ACHN (cell line): ENCODE data around the gene STAT5A.
"Not testable (repeated sequence)": the region's sequence is repeated elsewhere in the genome, so short reads cannot be mapped to it uniquely, and the experiment has no call there.

ENCODE experiments used
- DNase-seq: peaks from one replicate; pipeline ENCODE4 v3.0.0-alpha.2; 2015
- in situ Hi-C: cut with HindIII; loops from 2 replicates; pipeline ENCODE4 v1.10.0; 2017; ENCODE audit warnings: low sequenced_read_pairs, low pct_ligation_motif_present, low pct_unique_long_range_greater_than_20kb

STAT5A gene

DNA sequence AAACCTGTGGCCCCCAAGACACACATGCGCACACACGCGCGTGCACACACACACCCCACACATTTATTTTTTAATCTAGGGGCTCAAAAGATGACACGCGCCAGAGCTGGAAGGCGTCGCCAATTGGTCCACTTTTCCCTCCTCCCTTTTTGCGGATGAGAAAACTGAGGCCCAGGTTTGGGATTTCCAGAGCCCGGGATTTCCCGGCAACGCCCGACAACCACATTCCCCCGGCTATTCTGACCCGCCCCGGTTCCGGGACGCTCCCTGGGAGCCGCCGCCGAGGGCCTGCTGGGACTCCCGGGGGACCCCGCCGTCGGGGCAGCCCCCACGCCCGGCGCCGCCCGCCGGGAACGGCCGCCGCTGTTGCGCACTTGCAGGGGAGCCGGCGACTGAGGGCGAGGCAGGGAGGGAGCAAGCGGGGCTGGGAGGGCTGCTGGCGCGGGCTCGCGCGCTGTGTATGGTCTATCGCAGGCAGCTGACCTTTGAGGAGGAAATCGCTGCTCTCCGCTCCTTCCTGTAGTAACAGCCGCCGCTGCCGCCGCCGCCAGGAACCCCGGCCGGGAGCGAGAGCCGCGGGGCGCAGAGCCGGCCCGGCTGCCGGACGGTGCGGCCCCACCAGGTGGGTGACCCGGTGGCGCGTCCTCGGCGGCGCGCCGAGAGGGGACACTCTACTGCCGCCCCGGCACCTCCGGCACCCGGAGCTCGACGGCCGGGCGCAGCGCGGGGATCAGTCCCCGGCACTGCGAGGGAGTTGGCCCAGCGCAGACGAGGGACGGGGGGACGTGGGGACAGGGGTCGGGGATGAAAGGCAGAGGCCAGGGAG, at the start of gene STAT5A:
TSS of gene STAT5A (plus strand) at position 522 of the 826 bp plus-strand sequence. CDS start 914 bp downstream, outside the sequence.
- peak; percentile 75 for DNase-seq
- in situ Hi-C loops, result no loop called here

DNA sequence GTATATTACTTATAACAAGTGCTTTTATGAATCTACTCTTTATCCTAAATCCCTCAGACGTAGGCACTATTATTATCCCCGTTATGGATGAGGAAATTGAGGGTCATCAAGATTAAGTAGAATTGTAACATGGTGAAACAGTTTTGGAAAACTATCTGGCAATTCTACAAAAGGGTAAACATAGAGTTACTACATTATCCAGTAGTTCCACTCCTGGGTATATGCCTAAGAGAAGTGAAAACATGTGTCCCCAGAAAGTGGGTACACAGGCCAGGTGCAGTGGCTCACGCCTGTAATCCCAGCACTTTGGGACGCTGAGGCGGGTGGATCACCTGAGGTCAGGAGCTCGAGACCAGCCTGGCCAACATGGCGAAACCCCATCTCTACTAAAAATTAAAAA, 48.7 kb upstream of the STAT5A start:
- DNase-seq, in situ Hi-C loops: not testable (repeated sequence)

DNA sequence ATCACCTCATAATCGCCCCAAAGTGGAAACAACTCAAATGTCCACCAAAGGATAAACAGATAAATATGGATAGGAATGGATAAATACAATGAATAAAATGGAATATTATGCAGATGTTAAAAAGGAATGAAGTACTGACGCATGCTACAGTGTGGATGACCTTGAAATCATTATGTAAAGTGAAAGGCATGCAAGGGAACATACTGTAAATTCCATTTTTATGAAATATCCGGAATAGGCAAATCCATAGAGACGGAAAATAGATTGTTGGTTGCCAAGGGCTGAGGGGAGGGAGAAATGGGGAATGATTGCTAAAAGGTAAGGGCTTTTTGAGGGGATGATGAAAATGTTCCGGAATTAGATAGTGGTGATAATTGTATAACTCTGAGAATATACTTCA, 48.1 kb upstream of the STAT5A start:
- in situ Hi-C loops, result no loop called here
- DNase-seq, result no peak

DNA sequence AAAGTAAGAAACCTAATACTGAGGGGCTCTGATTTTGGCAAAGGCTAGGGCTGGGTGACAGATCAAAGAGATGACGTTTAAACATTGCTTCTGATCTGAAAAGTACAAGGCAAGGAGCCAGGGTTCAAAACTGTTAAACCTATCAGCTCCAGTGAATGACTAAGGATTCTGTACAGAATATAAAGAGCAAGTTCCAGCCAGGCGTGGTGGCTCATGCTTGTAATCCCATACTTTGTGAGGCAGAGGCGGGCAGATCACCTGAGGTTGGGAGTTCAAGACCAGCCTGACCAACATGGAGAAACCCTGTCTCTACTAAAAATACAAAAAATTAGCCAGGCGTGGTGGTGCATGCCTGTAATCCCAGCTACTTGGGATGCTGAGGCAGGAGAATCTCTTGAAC, 47.4 kb upstream of the STAT5A start:
- in situ Hi-C loops, DNase-seq: not testable (repeated sequence)

DNA sequence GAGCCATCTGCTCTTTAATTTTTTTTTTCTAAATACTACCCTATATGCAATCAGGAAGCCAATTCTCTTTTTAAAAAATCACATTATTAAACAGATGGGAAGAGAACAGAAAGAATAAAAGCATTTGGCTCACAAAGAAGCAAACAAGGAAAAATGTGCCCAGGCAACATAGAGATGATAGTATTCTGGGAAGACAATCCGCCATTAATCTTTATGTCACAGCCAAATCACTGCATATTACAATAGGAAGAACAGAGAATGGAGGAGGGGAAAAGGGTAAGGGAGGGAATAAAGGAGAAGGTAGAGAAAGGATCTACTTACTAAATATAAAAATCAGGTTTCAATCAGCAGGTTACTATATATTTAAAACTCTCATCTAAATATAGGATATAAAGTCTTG, 46.4 kb upstream of the STAT5A start:
- in situ Hi-C loops, result no loop called here
- no peak for DNase-seq

DNA sequence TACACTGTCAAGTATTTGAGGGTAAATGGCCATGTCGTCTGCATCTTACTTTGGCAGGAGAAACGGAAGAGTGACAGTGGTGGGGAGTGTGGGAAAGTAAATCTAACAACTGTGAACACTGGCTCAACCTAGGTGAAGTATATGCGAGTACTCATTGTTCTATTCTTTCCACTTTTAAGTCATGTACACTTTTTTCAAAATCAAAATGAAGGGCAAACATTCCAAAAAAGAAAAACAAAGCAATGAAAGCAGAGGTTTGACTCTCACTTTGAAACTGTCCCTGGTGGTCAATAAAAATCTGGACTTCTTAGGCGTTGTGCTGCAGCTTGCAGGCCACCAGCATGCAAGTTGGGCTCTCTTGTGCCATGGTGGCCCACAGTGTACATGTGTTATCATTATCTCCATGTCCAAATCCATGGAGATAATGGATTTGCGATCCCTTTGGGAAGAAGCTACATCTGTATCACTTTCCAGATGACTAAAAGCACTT, 44.8 kb upstream of the STAT5A start:
- no peak for DNase-seq
- in situ Hi-C loops, result no loop called here

DNA sequence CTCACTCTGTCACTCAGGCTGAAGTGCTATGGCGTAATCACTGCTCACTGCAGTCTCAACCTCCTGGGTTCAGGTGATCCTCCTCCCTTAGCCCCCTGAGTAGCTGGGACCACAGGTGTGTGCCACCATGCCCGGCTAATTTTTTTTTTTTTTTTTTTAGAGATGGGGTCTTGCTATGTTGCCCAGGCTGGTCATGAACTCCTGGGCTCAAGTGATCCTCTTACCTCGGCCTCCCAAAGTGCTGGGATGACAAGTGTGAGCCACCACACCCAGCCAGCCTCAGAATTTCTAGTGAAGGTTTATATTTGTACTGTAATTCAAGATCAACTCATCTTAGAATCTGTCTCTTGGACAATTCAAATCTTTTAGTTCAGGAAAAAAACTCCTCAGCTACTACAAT, 44.2 kb upstream of the STAT5A start:
- DNase-seq, in situ Hi-C loops: not testable (repeated sequence)

DNA sequence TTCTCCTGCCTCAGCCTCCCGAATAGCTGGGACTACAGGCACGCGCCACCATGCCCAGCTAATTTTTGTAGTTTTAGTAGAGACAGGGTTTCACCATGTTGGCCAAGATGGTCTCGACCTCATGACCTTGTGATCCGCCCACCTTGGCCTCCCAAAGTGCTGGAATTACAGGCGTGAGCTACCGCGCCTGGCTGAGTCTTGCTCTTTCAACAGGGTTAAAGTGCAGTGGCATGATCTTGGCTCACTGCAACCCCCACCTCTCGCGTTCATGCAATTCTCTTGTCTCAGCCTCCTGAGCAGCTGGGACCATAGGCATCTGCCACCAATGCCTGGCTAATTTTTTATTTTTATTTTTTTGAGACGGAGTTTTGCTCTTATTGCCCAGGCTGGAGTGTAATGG, 43.1 kb upstream of the STAT5A start:
- in situ Hi-C loops, DNase-seq: not testable (repeated sequence)

DNA sequence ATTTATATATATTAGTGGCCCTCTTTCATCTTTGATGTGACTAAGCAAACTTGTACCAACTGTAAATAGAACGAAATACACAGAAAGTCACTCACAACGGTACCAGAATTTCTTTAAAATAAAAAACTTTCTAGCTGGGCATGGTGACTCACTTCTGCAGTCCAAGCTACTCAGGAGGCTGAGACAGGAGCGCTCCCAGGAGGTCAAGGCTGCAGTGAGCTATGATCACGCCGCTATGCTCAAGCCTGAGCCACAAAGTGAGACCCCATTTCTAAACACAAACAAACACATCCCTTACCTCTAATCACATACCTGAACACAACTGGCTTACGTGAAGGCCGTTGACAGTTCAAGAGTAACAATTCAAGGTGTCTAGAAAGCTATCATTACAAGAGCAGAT, 41.8 kb upstream of the STAT5A start:
- in situ Hi-C loops, result no loop called here
- DNase-seq, result no peak

DNA sequence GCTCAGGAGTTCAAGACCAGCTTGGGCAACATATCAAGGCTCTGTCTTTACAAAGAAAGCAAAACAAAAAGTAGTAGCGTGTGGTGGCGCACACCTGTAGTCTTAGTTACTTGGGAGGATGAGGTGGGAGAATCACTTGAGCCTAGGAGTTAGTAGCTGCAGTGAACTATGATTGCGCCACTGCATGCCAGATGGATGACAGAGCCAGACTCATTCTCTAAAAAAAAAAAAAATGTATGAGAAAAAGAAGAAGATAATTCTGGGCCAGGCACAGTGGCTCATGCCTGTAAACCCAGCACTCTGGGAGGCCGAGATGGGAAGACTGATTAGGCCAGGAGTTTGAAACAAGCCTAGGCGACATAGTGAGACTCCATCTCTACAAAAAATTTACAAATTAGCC, 40.6 kb upstream of the STAT5A start:
- DNase-seq, result peak; percentile 40
- in situ Hi-C loops, result no loop called here

DNA sequence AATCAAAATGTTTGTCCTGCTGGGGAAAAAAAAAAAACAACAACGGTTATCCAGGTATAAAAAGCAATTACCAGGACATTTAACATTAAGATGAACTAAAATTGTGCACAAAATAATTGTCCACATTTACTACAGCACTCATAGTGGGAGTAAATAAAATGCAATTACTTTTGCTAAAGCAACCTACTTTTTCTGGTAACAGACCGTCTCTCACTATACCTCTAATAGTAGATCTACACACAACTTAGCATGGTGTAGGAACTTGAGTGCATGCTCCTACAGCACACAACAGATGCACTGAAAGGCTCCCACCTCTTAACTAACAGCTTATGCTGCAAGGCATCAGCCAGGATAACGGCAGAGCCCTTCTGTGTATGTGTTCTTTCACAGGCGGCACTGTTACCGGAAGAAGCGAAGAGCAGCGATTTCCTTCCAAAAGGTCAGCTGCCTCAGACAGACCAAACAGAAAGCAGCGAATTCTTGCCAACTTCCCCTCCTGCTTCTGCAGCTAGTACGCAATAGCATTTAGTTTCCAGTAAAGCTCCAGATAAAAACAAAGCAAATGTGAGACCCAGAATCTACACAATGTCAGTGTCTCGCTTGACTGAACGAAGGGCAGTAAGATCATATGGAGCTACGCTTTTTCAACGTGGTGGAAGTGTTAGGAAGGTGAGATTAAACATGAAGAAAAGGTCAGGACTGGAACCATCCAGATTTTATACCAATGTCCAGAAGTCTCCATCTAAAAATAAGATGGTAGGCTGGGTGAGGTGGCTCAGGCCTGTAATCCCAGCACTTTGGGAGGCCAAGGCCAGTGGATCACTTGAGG, 39.7 kb upstream of the STAT5A start:
- peak; percentile 86 for DNase-seq
- in situ Hi-C loops, result no loop called here

DNA sequence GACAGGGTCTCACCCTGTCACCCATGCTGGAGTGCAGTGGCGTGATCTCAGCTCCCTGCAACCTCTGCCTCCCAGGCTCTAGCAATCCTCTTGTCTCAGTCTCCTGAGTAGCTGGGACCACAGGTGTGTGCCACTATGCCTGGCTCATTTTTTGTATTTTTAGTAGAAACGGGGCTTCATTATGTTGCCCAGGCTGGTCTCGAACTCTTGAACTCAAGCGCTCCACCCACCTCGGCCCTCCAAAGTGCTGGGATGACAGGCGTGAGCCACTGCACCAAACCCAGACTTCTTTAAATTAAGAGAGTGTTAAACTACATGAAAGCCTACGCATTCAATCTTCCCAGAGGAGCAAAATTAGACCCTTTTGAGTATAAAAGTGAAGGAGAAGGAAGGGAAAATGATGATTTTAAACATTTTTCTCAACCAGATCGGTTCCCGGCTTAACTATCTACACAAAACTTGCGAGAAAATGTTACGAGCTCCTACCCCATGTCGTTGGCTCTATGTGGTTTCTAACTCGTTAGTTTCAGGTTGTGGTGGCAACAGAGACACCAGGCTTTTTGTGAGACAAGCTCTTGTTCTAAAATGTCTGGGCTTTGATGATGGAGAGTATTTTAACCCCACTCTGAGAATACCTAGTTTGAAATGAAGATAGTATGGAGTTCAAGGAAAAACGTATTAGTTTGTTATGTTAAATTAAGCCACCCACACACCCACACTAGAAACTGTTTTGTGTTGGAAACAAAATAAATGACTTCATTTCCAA, 38.4 kb upstream of the STAT5A start:
- no peak for DNase-seq
- in situ Hi-C loops, result no loop called here

DNA sequence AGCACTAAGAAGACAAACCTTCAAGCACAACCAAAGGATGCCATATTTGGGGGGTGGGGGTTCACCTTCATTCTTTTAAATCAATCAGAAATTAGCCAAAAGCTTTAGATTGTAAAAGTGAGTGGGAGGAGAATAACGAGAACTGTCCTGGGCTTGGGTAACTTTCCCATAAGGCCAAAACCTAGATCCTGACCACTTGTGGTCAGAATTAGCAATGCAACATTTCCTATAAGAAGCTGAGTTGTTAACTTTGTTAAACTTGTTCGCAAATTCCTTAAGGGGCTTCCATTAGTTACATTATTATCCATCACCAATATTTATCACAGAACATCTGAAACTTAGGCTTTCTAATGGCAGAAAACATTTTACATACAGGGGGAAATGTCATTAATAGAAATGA, 37.2 kb upstream of the STAT5A start:
- in situ Hi-C loops, result no loop called here
- DNase-seq, result peak; percentile 18

DNA sequence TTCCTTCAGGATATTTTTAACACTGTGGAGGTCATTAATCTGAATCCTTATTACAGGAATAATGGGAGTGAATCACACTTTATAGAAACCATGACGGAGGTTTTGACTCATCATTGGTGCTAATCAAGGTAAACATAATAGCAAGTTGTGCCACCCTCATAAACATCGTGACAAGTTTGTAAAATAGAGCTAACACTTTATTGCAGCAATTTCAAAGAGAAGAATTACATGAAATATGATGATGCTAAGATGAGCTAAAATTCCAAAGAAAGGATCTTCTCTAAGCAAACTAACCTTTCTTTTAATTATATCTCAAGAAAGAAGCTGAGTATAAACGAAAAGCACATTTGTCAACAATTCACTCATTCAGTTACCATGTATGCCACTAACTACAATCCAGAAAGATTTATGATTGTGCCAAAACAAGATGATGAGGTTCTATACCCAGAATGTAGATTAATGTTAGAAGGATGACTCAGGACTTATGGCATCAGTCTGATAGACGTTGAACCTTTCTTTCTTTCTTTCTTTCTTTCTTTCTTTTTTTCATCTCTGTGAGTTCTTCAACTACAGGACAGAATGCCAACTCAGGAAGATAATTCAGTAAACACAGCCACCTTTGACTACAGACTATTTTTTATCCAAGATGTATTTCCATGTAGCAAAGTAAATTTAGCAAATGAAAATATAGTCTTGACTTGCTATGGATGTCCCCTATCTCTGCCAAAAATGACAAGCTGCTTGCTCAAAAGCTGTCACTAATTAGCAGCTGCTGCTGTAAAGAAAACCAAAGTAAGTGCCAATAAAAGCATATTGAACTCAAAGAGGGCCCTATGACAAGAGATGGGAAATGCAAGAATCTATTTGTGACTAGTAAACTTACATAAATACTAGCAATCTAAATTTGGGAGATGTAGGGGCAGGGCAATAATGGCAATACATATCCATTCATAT, 35.4 kb upstream of the STAT5A start:
- in situ Hi-C loops, result no loop called here
- no peak for DNase-seq

DNA sequence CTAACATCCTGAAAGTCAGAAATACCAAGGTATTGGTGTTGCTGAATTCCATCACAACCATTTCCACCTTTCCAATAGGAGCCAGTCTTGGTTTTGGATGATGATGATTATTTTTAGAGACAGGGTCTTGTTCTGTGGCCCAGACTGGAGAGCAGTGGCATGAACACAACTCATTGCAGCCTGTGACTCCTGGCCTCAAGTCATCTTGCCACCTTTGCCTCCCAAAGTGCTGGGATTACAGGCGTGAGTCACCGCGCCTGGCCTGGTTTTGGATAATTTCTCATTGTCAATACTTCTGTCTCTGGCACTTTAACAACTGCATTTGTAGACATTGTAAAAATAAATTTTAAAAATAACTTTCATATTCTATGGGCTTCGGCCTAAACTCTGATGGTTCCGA, 34.7 kb upstream of the STAT5A start:
- DNase-seq, result no peak
- in situ Hi-C loops, result no loop called here

DNA sequence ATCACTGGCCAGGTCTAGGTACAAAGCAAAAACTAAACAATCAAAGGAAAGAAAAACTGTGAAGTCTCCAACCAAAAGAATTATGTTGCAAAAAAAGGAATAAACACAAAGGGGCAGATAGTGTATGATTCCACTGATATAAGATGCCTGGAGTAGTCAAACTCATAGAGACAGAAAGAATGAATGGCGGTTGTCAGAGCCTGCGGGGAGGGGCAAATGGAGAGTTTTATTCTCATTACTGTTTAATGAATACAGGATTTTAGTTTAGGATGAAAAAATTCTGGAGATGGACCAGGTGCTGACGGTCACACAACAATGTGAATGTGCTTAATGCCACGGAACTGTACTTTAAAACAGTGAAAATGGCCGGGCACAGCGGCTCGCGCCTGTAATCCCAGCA, 32.9 kb upstream of the STAT5A start:
- in situ Hi-C loops, result no loop called here
- no peak for DNase-seq

DNA sequence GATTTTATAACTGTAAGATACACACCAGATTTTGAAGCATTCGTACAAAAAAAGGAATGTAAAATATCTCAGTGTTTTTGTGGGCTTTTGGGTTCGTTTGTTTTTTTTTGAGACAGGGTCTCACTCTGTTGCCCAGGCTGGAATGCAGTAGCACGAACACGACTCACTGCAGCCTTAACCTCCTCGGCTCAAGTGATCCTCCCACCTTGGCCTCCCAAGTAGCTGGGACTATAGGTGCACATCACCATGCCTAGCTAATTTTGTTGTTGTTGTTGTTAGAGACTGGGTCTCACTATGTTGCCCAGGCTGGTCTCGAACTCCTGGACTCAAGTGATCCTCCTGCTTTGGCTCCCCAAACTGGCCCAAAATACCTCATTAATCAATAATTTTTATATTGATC, 28.0 kb upstream of the STAT5A start:
- in situ Hi-C loops, result no loop called here
- DNase-seq, result no peak

DNA sequence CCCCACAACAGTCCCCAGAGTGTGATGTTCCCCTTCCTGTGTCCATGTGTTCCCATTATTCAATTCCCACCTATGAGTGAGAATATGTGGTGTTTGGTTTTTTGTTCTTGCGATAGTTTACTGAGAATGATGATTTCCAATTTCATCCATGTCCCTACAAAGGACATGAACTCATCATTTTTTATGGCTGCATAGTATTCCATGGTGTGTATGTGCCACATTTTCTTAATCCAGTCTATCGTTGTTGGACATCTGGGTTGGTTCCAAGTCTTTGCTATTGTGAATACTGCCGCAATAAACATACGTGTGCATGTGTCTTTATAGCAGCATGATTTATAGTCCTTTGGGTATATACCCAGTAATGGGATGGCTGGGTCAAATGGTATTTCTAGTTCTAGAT, 23.9 kb upstream of the STAT5A start:
- in situ Hi-C loops, result not testable (repeated sequence)

More for the DNA sequence above, 23.9 kb upstream of the STAT5A start:
- not testable (repeated sequence) for DNase-seq
